Adrenal gland (tissue), 5 donors: Measurements from ENCODE around the gene RPRD1A.

Experiments used
- POLR2A ChIP-seq, 2 donors: fragments of 450-650 bp; IDR thresholded peaks; one replicate each; pipeline ENCODE4 v1.6.1; 2017; ENCODE audit warnings: antibody characterized with exemption in 2 of 2, mild to moderate bottlenecking in 2 of 2, moderate library complexity in 1 of 2
- TF ChIP-seq, protein P1 (sequence below), 6 experiments: fragments of 450-650 bp in 4 of 6; fragments of 200-600 bp in 2 of 6; sonication (generic) in 1 of 6; IDR thresholded peaks; 1 replicate in 5 of 6; 2 replicates in 1 of 6; pipeline versions ENCODE4 v1.5.1 to v1.8.0; 2016 to 2021; ENCODE audit warnings: antibody characterized with exemption in 6 of 6, mild to moderate bottlenecking in 2 of 6, moderate library complexity in 1 of 6
- donor health status: DM: no; HTN: no; CAD: no.

DNA sequence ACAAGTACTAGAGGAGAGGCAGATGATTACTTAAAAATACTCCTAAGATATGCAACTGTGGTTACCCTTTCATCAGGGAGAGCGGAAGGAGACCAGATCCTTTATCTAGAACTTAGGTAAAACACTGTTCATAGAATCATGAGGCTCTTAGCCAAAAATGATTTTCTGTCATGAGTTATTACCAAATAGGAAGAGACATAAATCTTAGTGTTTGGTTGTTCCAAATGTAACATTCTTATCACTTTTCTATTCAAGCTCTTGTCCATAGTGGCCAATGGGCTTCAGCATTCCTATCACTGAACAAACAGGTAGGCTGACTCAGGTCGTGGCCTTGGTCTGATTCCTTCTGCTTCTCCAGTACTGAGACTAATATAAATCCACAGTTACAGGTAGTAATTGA is 38.5 kb downstream of the RPRD1A start:
- TF ChIP-seq, protein P1, sequence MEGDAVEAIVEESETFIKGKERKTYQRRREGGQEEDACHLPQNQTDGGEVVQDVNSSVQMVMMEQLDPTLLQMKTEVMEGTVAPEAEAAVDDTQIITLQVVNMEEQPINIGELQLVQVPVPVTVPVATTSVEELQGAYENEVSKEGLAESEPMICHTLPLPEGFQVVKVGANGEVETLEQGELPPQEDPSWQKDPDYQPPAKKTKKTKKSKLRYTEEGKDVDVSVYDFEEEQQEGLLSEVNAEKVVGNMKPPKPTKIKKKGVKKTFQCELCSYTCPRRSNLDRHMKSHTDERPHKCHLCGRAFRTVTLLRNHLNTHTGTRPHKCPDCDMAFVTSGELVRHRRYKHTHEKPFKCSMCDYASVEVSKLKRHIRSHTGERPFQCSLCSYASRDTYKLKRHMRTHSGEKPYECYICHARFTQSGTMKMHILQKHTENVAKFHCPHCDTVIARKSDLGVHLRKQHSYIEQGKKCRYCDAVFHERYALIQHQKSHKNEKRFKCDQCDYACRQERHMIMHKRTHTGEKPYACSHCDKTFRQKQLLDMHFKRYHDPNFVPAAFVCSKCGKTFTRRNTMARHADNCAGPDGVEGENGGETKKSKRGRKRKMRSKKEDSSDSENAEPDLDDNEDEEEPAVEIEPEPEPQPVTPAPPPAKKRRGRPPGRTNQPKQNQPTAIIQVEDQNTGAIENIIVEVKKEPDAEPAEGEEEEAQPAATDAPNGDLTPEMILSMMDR (IDR thresholded peaks at IDR 0.05) = no peak
- TF ChIP-seq POLR2A (IDR thresholded peaks at IDR 0.05) = no peak
